HG03460 (cell line): ENCODE data around the gene SHB.
"Not testable (repeated sequence)": the region's sequence is repeated elsewhere in the genome, so short reads cannot be mapped to it uniquely, and the experiment has no call there.

Source experiments
- ATAC-seq: cut with Tn5 transposase; IDR thresholded peaks from one replicate; pipeline ENCODE4 v1.9.1; 2021; ENCODE audit not compliant: unreplicated experiment

SHB gene

GRCh38 chr9:37921168-37921510 is 147.9 kb downstream of the SHB start:
- ATAC-seq, result no peak

GRCh38 chr9:37920471-37921167 is 148.4 kb downstream of the SHB start:
- ATAC-seq, result no peak

- ATAC-seq, result no peak
These were observed 149.1 kb downstream of the SHB start for GRCh38 chr9:37919956-37920335.

- ATAC-seq, result no peak
These were observed 149.6 kb downstream of the SHB start for GRCh38 chr9:37919246-37919955.

- no peak for ATAC-seq
These were observed 150.3 kb downstream of the SHB start for GRCh38 chr9:37918665-37919170.

GRCh38 chr9:37917801-37918664 is 151.0 kb downstream of the SHB start:
- no peak for ATAC-seq

GRCh38 chr9:37917313-37917731 is 151.7 kb downstream of the SHB start:
- no peak for ATAC-seq

GRCh38 chr9:37916471-37917312 is 152.3 kb downstream of the SHB start:
- no peak for ATAC-seq

- ATAC-seq, result no peak
These were observed 153.0 kb downstream of the SHB start for GRCh38 chr9:37915911-37916470.

- no peak for ATAC-seq
These were observed 154.2 kb downstream of the SHB start for GRCh38 chr9:37914701-37915358.

- no peak for ATAC-seq
These were observed 154.9 kb downstream of the SHB start for GRCh38 chr9:37914154-37914551.

GRCh38 chr9:37913480-37914153 is 155.4 kb downstream of the SHB start:
- ATAC-seq, result peak; percentile 58

GRCh38 chr9:37911271-37911681 is 157.8 kb downstream of the SHB start:
- no peak for ATAC-seq

- no peak for ATAC-seq
These were observed 158.8 kb downstream of the SHB start for GRCh38 chr9:37910271-37910670.

- ATAC-seq, result not testable (repeated sequence)
These were observed 159.2 kb downstream of the SHB start for GRCh38 chr9:37909836-37910235.

- no peak for ATAC-seq
These were observed 159.7 kb downstream of the SHB start for GRCh38 chr9:37909326-37909725.

GRCh38 chr9:37908698-37909186 is 160.3 kb downstream of the SHB start:
- ATAC-seq, result no peak

- no peak for ATAC-seq
These were observed 160.7 kb downstream of the SHB start for GRCh38 chr9:37908283-37908682.
